ENCODE data around the gene PPIL4.

DNA sequence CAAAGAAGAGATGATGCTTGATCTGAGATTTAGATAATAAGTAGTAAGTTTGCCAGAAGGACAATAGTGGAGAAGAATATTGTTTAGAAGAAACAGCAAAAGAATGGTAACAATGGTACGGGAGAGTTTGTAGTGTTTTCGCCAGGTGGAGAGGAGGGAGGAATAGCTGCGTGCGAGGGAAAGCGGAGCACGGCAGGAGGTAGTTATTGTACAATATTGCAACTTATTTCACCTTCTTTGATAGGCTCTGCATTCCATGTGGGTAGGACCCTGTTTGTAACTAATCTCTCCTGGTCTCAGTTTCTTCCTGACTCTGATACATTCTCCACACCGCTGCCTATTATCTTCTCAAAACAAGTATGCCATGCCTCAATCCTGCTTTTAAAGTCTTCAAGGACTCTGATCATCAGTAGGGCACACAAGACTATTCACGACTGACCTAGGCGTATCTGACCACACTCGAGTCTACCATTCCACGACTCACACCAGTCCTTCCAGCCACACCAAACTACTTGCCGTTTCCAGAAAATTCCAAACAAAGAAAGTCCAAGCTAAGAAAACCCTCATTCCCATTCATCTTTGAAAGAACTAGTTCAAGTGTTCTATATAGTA lies 1.1 kb downstream of the PPIL4 start:
- TF ChIP-seq CTCF (IDR thresholded peaks at IDR 0.05) (no peak), EZH2 (IDR thresholded peaks at IDR 0.05; ENCODE audit: borderline replicate concordance, insufficient read depth, low read depth, low read length, poor library complexity, severe bottlenecking) (no peak)

All from B cell (primary cell).